H1 (cell line): Measurements from ENCODE around the gene CKAP4. TPM values are rescaled to one million over a fixed set of nuclear protein-coding genes. Genes with fewer than 3 reads are reported as not detected.
A peak's percentile ranks its signal among the peaks of the same experiment; 100 is the strongest.

Experiments
- CTCF ChIA-PET: fragments of 300-600 bp; sonication (Branson Sonifier 250); formaldehyde crosslinking; loops from one replicate; lab custom pipeline; 2021; ENCODE audit not compliant: partially characterized antibody; lab: Charles Lee
- POLR2A ChIA-PET: fragments of 300-600 bp; sonication (Branson Sonifier 250); formaldehyde crosslinking; loops from one replicate; lab custom pipeline; 2021; ENCODE audit warnings: inconsistent platforms; ENCODE audit not compliant: partially characterized antibody; lab: Charles Lee
- DNase-seq, 2 experiments: peaks; one replicate each; pipeline versions ENCODE4 v3.0.0 to v3.0.0-alpha.2; 2010 to 2022; ENCODE audit warnings: low spot score in 2 of 2, low read depth in 1 of 2, mixed read lengths in 1 of 2
- FAIRE-seq: peaks from 2 replicates; lab custom pipeline; 2011; peaks lifted over from hg19 to GRCh38; lab: Jason Lieb, UNC
- H2AFZ ChIP-seq: 2 replicates; pipeline ENCODE4 v1.8.1; 2012; ENCODE audit warnings: low read length, inconsistent platforms
- H2AK5ac ChIP-seq: 2 replicates; pipeline ENCODE4 v1.6.1; 2013; ENCODE audit warnings: low read depth, low read length
- H2BK120ac ChIP-seq: replicated peaks from 2 replicates; pipeline ENCODE3; 2013; ENCODE audit warnings: low read depth, low read length, inconsistent platforms
- H2BK12ac ChIP-seq: 2 replicates; pipeline ENCODE4 v1.6.1; 2013; ENCODE audit warnings: low read depth, low read length
- H2BK15ac ChIP-seq: 2 replicates; pipeline ENCODE4 v1.6.1; 2013; ENCODE audit warnings: low read length
- H2BK20ac ChIP-seq: 2 replicates; pipeline ENCODE4 v1.6.1; 2013; ENCODE audit warnings: low read length
- H2BK5ac ChIP-seq: 2 replicates; pipeline ENCODE4 v1.6.1; 2013; ENCODE audit warnings: low read depth, low read length
- H3K14ac ChIP-seq: 2 replicates; pipeline ENCODE4 v1.6.1; 2013; ENCODE audit warnings: inconsistent platforms; ENCODE audit not compliant: insufficient read length
- H3K18ac ChIP-seq: 2 replicates; pipeline ENCODE4 v1.6.1; 2013; ENCODE audit warnings: low read length; ENCODE audit errors: extremely low read depth
- H3K23ac ChIP-seq: 2 replicates; pipeline ENCODE4 v1.6.1; 2013; ENCODE audit warnings: inconsistent platforms; ENCODE audit not compliant: insufficient read length
- H3K23me2 ChIP-seq: 2 replicates; pipeline ENCODE4 v1.6.1; 2013; ENCODE audit warnings: low read depth, low read length
- H3K27ac ChIP-seq: 2 replicates; pipeline ENCODE4 v1.6.1; 2011; ENCODE audit warnings: low read depth, low read length, inconsistent platforms
- H3K27me3 ChIP-seq, 4 experiments: replicated peaks in 1 of 4; 1 replicate in 1 of 4; 2 replicates in 3 of 4; pipeline versions ENCODE4 v1.6.1 to v1.8.1; 2011 to 2013; ENCODE audit warnings: low read length in 3 of 4, mild to moderate bottlenecking in 3 of 4, inconsistent platforms in 2 of 4, mixed read lengths in 2 of 4, moderate library complexity in 1 of 4; ENCODE audit not compliant: control insufficient read depth in 3 of 4, insufficient read depth in 3 of 4; ENCODE audit errors: extremely low read depth in 1 of 4
- H3K36me3 ChIP-seq, 4 experiments: 2 replicates each; pipeline versions ENCODE4 v1.6.1 to v1.8.1; 2011 to 2013; ENCODE audit warnings: mild to moderate bottlenecking in 4 of 4, low read length in 3 of 4, moderate library complexity in 2 of 4, control low read depth in 1 of 4, inconsistent platforms in 1 of 4; ENCODE audit not compliant: insufficient read depth in 4 of 4, control insufficient read depth in 2 of 4
- H3K4ac ChIP-seq: replicated peaks from 2 replicates; pipeline ENCODE3; 2013; ENCODE audit warnings: low read length, low read depth, mixed read lengths, inconsistent platforms; ENCODE audit not compliant: insufficient read length
- H3K4me1 ChIP-seq, 4 experiments: replicated peaks in 1 of 4; 1 replicate in 1 of 4; 2 replicates in 3 of 4; pipeline versions ENCODE4 v1.6.1 to v1.8.1; 2011 to 2013; ENCODE audit warnings: low read length in 3 of 4, inconsistent platforms in 2 of 4, mixed read lengths in 1 of 4; ENCODE audit not compliant: insufficient read depth in 4 of 4, control insufficient read depth in 3 of 4
- H3K4me2 ChIP-seq, 2 experiments: 2 replicates each; pipeline versions ENCODE4 v1.6.1 to v1.8.1; 2011 to 2013; ENCODE audit warnings: low read depth in 2 of 2, low read length in 2 of 2, control low read depth in 1 of 2, inconsistent platforms in 1 of 2, mild to moderate bottlenecking in 1 of 2; ENCODE audit not compliant: insufficient read depth in 1 of 2
- H3K4me3 ChIP-seq, 4 experiments: fragments of 200-600, 300-600 bp in 1 of 4; sonication (generic), shearing (Covaris generic), sonication (Bioruptor Twin) in 1 of 4; 2 replicates each; pipeline versions ENCODE4 v1.5.1 to v1.8.1; 2011 to 2016; ENCODE audit warnings: low read length in 4 of 4, low read depth in 3 of 4, control low read depth in 2 of 4, inconsistent platforms in 2 of 4, mild to moderate bottlenecking in 2 of 4, mixed read lengths in 1 of 4, moderate library complexity in 1 of 4; ENCODE audit not compliant: insufficient read depth in 2 of 4; ENCODE audit errors: extremely low read depth in 1 of 4
- H3K56ac ChIP-seq: replicated peaks from 2 replicates; pipeline ENCODE3; 2013; ENCODE audit warnings: low read depth, mild to moderate bottlenecking, mixed read lengths, low read length, inconsistent platforms; ENCODE audit not compliant: insufficient read length
- H3K79me1 ChIP-seq: 2 replicates; pipeline ENCODE4 v1.6.1; 2013; ENCODE audit warnings: low read depth, low read length, control low read depth
- H3K79me2 ChIP-seq, 2 experiments: 2 replicates each; pipeline versions ENCODE4 v1.6.1 to v1.8.1; 2012 to 2013; ENCODE audit warnings: low read length in 2 of 2, mild to moderate bottlenecking in 2 of 2, inconsistent platforms in 1 of 2; ENCODE audit not compliant: insufficient read depth in 2 of 2, control insufficient read depth in 1 of 2
- H3K9ac ChIP-seq, 4 experiments: replicated peaks in 1 of 4; 1 replicate in 1 of 4; 2 replicates in 3 of 4; pipeline versions ENCODE4 v1.6.1 to v1.8.1; 2011 to 2013; ENCODE audit warnings: low read depth in 3 of 4, low read length in 3 of 4, control low read depth in 2 of 4, mild to moderate bottlenecking in 2 of 4, moderate library complexity in 2 of 4, inconsistent platforms in 1 of 4; ENCODE audit errors: extremely low read depth in 1 of 4
- H3K9me3 ChIP-seq, 2 experiments: 2 replicates each; pipeline versions ENCODE4 v1.6.1 to v1.8.1; 2012 to 2013; ENCODE audit warnings: mild to moderate bottlenecking in 2 of 2, moderate library complexity in 2 of 2, control low read depth in 1 of 2, inconsistent platforms in 1 of 2, low read depth in 1 of 2, low read length in 1 of 2, mixed read lengths in 1 of 2; ENCODE audit not compliant: insufficient read depth in 2 of 2
- H4K20me1 ChIP-seq, 2 experiments: replicated peaks in 1 of 2; 2 replicates each; pipeline versions ENCODE3 to v1.8.1; 2011 to 2013; ENCODE audit warnings: inconsistent platforms in 2 of 2, low read length in 2 of 2, mild to moderate bottlenecking in 1 of 2; ENCODE audit not compliant: insufficient read depth in 2 of 2, control insufficient read depth in 1 of 2
- H4K5ac ChIP-seq: 2 replicates; pipeline ENCODE4 v1.6.1; 2013; ENCODE audit warnings: low read length, low read depth, mixed read lengths, inconsistent platforms; ENCODE audit not compliant: insufficient read length
- H4K8ac ChIP-seq: 2 replicates; pipeline ENCODE4 v1.8.0; 2013; ENCODE audit warnings: mild to moderate bottlenecking, moderate library complexity, low read length, inconsistent platforms; ENCODE audit not compliant: insufficient read depth; ENCODE audit errors: extremely low read depth
- H4K91ac ChIP-seq: replicated peaks from 2 replicates; pipeline ENCODE3; 2013; ENCODE audit warnings: low read length, mixed read lengths, inconsistent platforms; ENCODE audit not compliant: insufficient read length
- BRCA1 ChIP-seq: IDR thresholded peaks from 2 replicates; pipeline ENCODE4 v1.6.1; 2012; ENCODE audit warnings: low read depth, low read length, improper control_type of control experiment
- PHF8 ChIP-seq: fragments of 200-600 bp; sonication (generic); conservative IDR thresholded peaks from 2 replicates; pipeline ENCODE4 v1.7.1; 2012; ENCODE audit warnings: low read depth, mild to moderate bottlenecking, inconsistent platforms, low read length, moderate library complexity
- RNF2 ChIP-seq: fragments of 200-900, 300-1000 bp; sonication (generic); IDR thresholded peaks from 2 replicates; pipeline ENCODE4 v1.7.1; 2016; ENCODE audit warnings: borderline replicate concordance, low read depth, mild to moderate bottlenecking, antibody characterized with exemption, low read length; ENCODE audit not compliant: poor library complexity, severe bottlenecking; ENCODE audit errors: missing control alignments
- SAP30 ChIP-seq: fragments of 300-600 bp; sonication (generic); IDR thresholded peaks from 2 replicates; pipeline ENCODE4 v1.7.1; 2012; ENCODE audit warnings: low read length, moderate library complexity, mild to moderate bottlenecking, inconsistent platforms; ENCODE audit not compliant: insufficient read depth, insufficient replicate concordance
- SUZ12 ChIP-seq: fragments of 200-600 bp; sonication (generic); IDR thresholded peaks from 2 replicates; pipeline ENCODE4 v1.6.1; 2012; ENCODE audit warnings: mild to moderate bottlenecking, inconsistent platforms, low read length, moderate library complexity, mixed read lengths
- TAF1 ChIP-seq: IDR thresholded peaks from 2 replicates; pipeline ENCODE4 v1.6.1; 2011; ENCODE audit warnings: mild to moderate bottlenecking, low read depth, low read length
- TBP ChIP-seq: IDR thresholded peaks from 2 replicates; pipeline ENCODE4 v1.6.1; 2011; ENCODE audit warnings: low read depth, low read length, improper control_type of control experiment
- WGBS, 2 experiments: shearing (Covaris generic) in 1 of 2; methylation state at CpG; one replicate each; pipeline versions ENCODE4 v1.1.6 to v1.1.7; 2013 to 2015; ENCODE audit warnings: low lambda C conversion rate in 2 of 2, mixed read lengths in 2 of 2, inconsistent platforms in 1 of 2, low coverage in 1 of 2, missing lambda C conversion rate in 1 of 2; ENCODE audit not compliant: insufficient replicate concordance in 2 of 2, insufficient coverage in 1 of 2, insufficient read length in 1 of 2; ENCODE audit errors: extremely low coverage in 1 of 2, missing lambda C conversion rate in 1 of 2; 5-methylcytosine and 5-hydroxymethylcytosine counted together
- polyA plus RNA-seq, 7 experiments: library from polyadenylated mRNA; depleted of rRNA in 3 of 7; stranded (reverse) in 5 of 7; unstranded in 2 of 7; fragments of >200 nt in 5 of 7; fragments of 200-250 nt in 2 of 7; gene quantifications; 1 replicate in 5 of 7; 2 replicates in 1 of 7; 4 replicates in 1 of 7; pipeline versions ENCODE4 v1.2.1 to v1.2.3, GENCODE V29; 2011 to 2013; ENCODE audit warnings: missing spikeins in 2 of 7, mixed read lengths in 2 of 7
- total RNA-seq: library from RNA; stranded (reverse); fragmentation: NEBNext Ultra II Directional; extraction: Animal tissue kit (Norgen Biotek cat#: 25700); gene quantifications from 2 replicates; pipeline ENCODE4 v1.2.1, GENCODE V29; 2021
- TF ChIP-seq, protein P1 (sequence below), 3 experiments: IDR thresholded peaks; 1 replicate in 2 of 3; 2 replicates in 1 of 3; pipeline versions ENCODE4 v1.5.1 to v1.6.1; 2011; ENCODE audit warnings: low read length in 3 of 3, mild to moderate bottlenecking in 3 of 3, inconsistent platforms in 2 of 3, low read depth in 1 of 3, moderate library complexity in 1 of 3; ENCODE audit not compliant: insufficient read depth in 1 of 3; ENCODE audit errors: control extremely low read depth in 1 of 3

CKAP4 gene
- total and polyA plus RNA-seq, 2 of the 8 experiments (the other 6 are each of a cell fraction or from before 2014, with no cell fraction given): 35.8 to 80.7 TPM

GRCh38 chr12:106248312-106248845 lies 559 bp upstream of the CKAP4 start:
- DNase-seq (peak in 1 of 2 experiments; percentile 74), FAIRE-seq (no peak)
- 0 out of 2 replicates have a peak overlapping the region, but pooled peaks have one; percentile 84 for H2BK15ac ChIP-seq
- peak overlapping the region; percentile 6 for H4K5ac ChIP-seq
- H3K23ac ChIP-seq: no peak overlapping the region
- H3K18ac ChIP-seq: 0 out of 2 replicates have a peak overlapping the region, but pooled peaks have one; percentile 53
- peaks cover 0 to 21% of the 10 kb centered on the region in 2 experiments; a peak in 2 of 4 replicates for H3K79me2 ChIP-seq
- ChIA-PET CTCF (interaction anchor here (0.7 to 1.2 kb wide), 3 partner anchors 21 to 99 kb away, joined by 3 read pairs; no protein-coding TSS in a partner anchor), POLR2A (interaction anchor here (0.8 to 2.5 kb wide), 6 partner anchors 10 to 1423 kb away, joined by 3 to 12 read pairs (median 3); no protein-coding TSS in a partner anchor)
- no peak overlapping the region for H2BK120ac ChIP-seq
- no peak overlapping the region for H2BK20ac ChIP-seq
- H3K4me2 ChIP-seq: peak overlapping the region; percentile 84 to 85
- H3K79me1 ChIP-seq: peaks cover 8% of the 10 kb centered on the region; the same call in 1 of the 2 replicates
- H2AFZ ChIP-seq: peak overlapping the region; percentile 56; the same call in 1 of the 2 replicates
- H4K8ac ChIP-seq: peak overlapping the region; percentile 76
- no peaks in the 10 kb centered on the region for H3K36me3 ChIP-seq
- H2BK12ac ChIP-seq: no peak overlapping the region
- no peaks in the 10 kb centered on the region for H3K27me3 ChIP-seq
- H3K9ac ChIP-seq: peak overlapping the region; percentile 45 to 70 (median 58); a peak in 6 of 7 replicates
- H3K23me2 ChIP-seq: peaks cover 12% of the 10 kb centered on the region
- peak overlapping the region; percentile 42 to 84 (median 72) for H3K4me3 ChIP-seq
- H2BK5ac ChIP-seq: peak overlapping the region; percentile 45; the same call in 1 of the 2 replicates
- no peak overlapping the region for H3K4ac ChIP-seq
- H3K9me3 ChIP-seq: no peaks in the 10 kb centered on the region
- H2AK5ac ChIP-seq: no peak overlapping the region
- H3K14ac ChIP-seq: no peak overlapping the region
- H3K4me1 ChIP-seq: peaks cover 0 to 10% (median 3%) of the 10 kb centered on the region in 4 experiments; a peak in 4 of 7 replicates
- no peak overlapping the region for H4K91ac ChIP-seq
- H3K56ac ChIP-seq: no peak overlapping the region
- WGBS, 2 experiments: 3% methylated on average over 8 of the region's 36 CpGs; no CpG with 5 or more reads in 1 of the 2 experiments
- peak overlapping the region; percentile 56; the same call in 1 of the 2 replicates for H3K27ac ChIP-seq
- H4K20me1 ChIP-seq: peaks cover 5 to 11% of the 10 kb centered on the region in 2 experiments
- TF ChIP-seq RNF2: no peak
- TF ChIP-seq BRCA1: no peak
- TF ChIP-seq SAP30: peak; percentile 37
- peak; percentile 36; the same call in 1 of the 2 replicates for TF ChIP-seq PHF8
- TF ChIP-seq, protein P1, sequence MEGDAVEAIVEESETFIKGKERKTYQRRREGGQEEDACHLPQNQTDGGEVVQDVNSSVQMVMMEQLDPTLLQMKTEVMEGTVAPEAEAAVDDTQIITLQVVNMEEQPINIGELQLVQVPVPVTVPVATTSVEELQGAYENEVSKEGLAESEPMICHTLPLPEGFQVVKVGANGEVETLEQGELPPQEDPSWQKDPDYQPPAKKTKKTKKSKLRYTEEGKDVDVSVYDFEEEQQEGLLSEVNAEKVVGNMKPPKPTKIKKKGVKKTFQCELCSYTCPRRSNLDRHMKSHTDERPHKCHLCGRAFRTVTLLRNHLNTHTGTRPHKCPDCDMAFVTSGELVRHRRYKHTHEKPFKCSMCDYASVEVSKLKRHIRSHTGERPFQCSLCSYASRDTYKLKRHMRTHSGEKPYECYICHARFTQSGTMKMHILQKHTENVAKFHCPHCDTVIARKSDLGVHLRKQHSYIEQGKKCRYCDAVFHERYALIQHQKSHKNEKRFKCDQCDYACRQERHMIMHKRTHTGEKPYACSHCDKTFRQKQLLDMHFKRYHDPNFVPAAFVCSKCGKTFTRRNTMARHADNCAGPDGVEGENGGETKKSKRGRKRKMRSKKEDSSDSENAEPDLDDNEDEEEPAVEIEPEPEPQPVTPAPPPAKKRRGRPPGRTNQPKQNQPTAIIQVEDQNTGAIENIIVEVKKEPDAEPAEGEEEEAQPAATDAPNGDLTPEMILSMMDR (IDR thresholded peaks at IDR 0.05; ENCODE audit: control extremely low read depth in 1 of 3, insufficient read depth in 1 of 3, low read depth in 1 of 3, low read length in 3 of 3): no peak
- TF ChIP-seq TAF1: no peak
- no peak for TF ChIP-seq TBP
- TF ChIP-seq SUZ12: no peak
